Esophagus squamous epithelium (tissue), 4 donors: ENCODE results near the gene EGFLAM.

ENCODE experiments used
- CTCF ChIP-seq, 6 experiments: fragments of 450-650 bp in 4 of 6; fragments of 200-600 bp in 2 of 6; sonication (generic) in 2 of 6; IDR thresholded peaks; one replicate each; pipeline ENCODE4 v1.5.1; 2016 to 2019; ENCODE audit warnings: antibody characterized with exemption in 6 of 6, mild to moderate bottlenecking in 4 of 6, moderate library complexity in 4 of 6
- POLR2A ChIP-seq, 4 donors: fragments of 450-650 bp; IDR thresholded peaks; one replicate each; pipeline ENCODE4 v1.6.1; 2017; ENCODE audit warnings: antibody characterized with exemption in 4 of 4, mild to moderate bottlenecking in 4 of 4, moderate library complexity in 3 of 4

- TF ChIP-seq CTCF (IDR thresholded peaks at IDR 0.05), result no peak
- no peak for TF ChIP-seq POLR2A (IDR thresholded peaks at IDR 0.05)
Measured at GRCh38 chr5:38257308-38258041, 884 bp upstream of the EGFLAM start.
